Measurements from ENCODE around the gene NTNG1.
A peak's percentile ranks its signal among the peaks of the same experiment; 100 is the strongest.
"Not testable (repeated sequence)": the region's sequence is repeated elsewhere in the genome, so short reads cannot be mapped to it uniquely, and the experiment has no call there.

NTNG1 gene

GRCh38 chr1:107140703-107141490, at the start of gene NTNG1:
NTNG1 (plus strand) TSS chr1:107141039.
- DNase-seq (ENCODE audit: low spot score), result peak; percentile 9

GRCh38 chr1:107091418-107091817, 49.4 kb upstream of the NTNG1 start:
- DNase-seq (ENCODE audit: low spot score), result no peak

- DNase-seq (ENCODE audit: low spot score), result not testable (repeated sequence)
Observed at GRCh38 chr1:107093395-107093794, 47.4 kb upstream of the NTNG1 start.

- no peak for DNase-seq (ENCODE audit: low spot score)
Observed at GRCh38 chr1:107095647-107096046, 45.2 kb upstream of the NTNG1 start.

GRCh38 chr1:107096690-107097089, 44.1 kb upstream of the NTNG1 start:
- DNase-seq (ENCODE audit: low spot score), result no peak

GRCh38 chr1:107098961-107099360, 41.9 kb upstream of the NTNG1 start:
- DNase-seq (ENCODE audit: low spot score), result no peak

GRCh38 chr1:107100331-107100984, 40.4 kb upstream of the NTNG1 start:
- DNase-seq (ENCODE audit: low spot score), result no peak

- no peak for DNase-seq (ENCODE audit: low spot score)
Observed at GRCh38 chr1:107105914-107106313, 34.9 kb upstream of the NTNG1 start.

- peak; percentile 11 for DNase-seq (ENCODE audit: low spot score)
Observed at GRCh38 chr1:107110326-107110725, 30.5 kb upstream of the NTNG1 start.

GRCh38 chr1:107116306-107116790, 24.5 kb upstream of the NTNG1 start:
- DNase-seq (ENCODE audit: low spot score), result no peak

GRCh38 chr1:107122225-107122624, 18.6 kb upstream of the NTNG1 start:
- no peak for DNase-seq (ENCODE audit: low spot score)

GRCh38 chr1:107123741-107124140, 17.1 kb upstream of the NTNG1 start:
- DNase-seq (ENCODE audit: low spot score), result no peak

GRCh38 chr1:107124694-107125093, 16.1 kb upstream of the NTNG1 start:
- no peak for DNase-seq (ENCODE audit: low spot score)

- no peak for DNase-seq (ENCODE audit: low spot score)
Observed at GRCh38 chr1:107132195-107132594, 8.6 kb upstream of the NTNG1 start.

GRCh38 chr1:107132780-107133179, 8.1 kb upstream of the NTNG1 start:
- DNase-seq (ENCODE audit: low spot score), result no peak

- DNase-seq (ENCODE audit: low spot score), result no peak
Observed at GRCh38 chr1:107135463-107135862, 5.4 kb upstream of the NTNG1 start.

- DNase-seq (ENCODE audit: low spot score), result no peak
Observed at GRCh38 chr1:107138166-107138565, 2.7 kb upstream of the NTNG1 start.

GRCh38 chr1:107138767-107139445, 1.9 kb upstream of the NTNG1 start:
- no peak for DNase-seq (ENCODE audit: low spot score)

GRCh38 chr1:107139833-107140702, 771 bp upstream of the NTNG1 start:
- DNase-seq (ENCODE audit: low spot score), result peak; percentile 15

GRCh38 chr1:107141491-107142126, 770 bp downstream of the NTNG1 start:
- peak; percentile 4 for DNase-seq (ENCODE audit: low spot score)

GRCh38 chr1:107142140-107142542, 1.3 kb downstream of the NTNG1 start:
- DNase-seq (ENCODE audit: low spot score), result peak; percentile 56

Measured in putamen (tissue), 1 donor.